ENCODE data around the gene CPNE2.

DNA sequence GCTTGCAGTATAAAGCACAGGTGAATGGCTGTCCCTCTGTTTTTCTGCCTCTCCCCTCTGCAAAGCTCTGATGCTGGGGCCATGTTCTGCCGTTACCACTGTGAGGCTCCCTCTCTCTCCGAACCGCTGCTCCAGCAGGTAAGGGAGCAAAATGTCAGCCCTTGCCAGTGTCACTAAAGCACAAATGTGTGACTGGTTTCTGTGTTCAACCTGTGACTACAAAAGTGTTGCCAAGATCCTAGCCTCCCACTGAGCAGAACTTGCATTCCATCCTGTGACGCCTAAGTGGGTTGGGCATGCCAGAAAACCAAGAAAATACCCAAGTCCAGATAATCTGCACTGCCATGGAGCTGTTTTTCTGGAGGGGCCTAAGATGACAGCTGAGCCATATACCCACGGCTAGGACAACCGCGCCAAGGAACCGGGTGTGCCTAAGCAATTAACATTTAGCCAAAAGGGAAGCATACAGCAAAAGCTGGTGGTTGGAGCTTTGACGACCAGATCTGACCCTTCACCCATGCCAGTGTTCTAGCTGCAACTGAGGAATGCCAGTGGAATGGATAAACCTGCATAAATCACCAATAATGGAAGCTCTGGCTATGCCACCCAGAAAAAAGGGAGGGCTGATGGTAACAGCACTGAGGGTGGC is 58.4 kb downstream of the CPNE2 start:
- TF ChIP-seq POLR2AphosphoS5 (IDR thresholded peaks at IDR 0.05; ENCODE audit: insufficient read depth in 1 of 2, low read depth in 1 of 2) (no peak), CTCF (IDR thresholded peaks at IDR 0.05) (no peak)

All from vagina (tissue), 2 donors.